Skeletal muscle satellite cell (primary cell): ENCODE data around the gene HNRNPC.
A peak's percentile ranks its signal among the peaks of the same experiment; 100 is the strongest.
"Not testable (repeated sequence)": the region's sequence is repeated elsewhere in the genome, so short reads cannot be mapped to it uniquely, and the experiment has no call there.

Source experiments
- H3K27me3 ChIP-seq: 2 replicates; pipeline ENCODE4 v1.7.0; 2013; ENCODE audit warnings: low read length; ENCODE audit not compliant: control insufficient read depth, insufficient read depth
- H3K36me3 ChIP-seq: 2 replicates; pipeline ENCODE4 v1.7.0; 2013; ENCODE audit warnings: mild to moderate bottlenecking, control low read depth, low read length; ENCODE audit not compliant: insufficient read depth
- H3K4me1 ChIP-seq: 2 replicates; pipeline ENCODE4 v1.7.0; 2013; ENCODE audit warnings: low read length; ENCODE audit not compliant: control insufficient read depth, insufficient read depth
- H3K4me2 ChIP-seq: 2 replicates; pipeline ENCODE4 v1.7.0; 2013; ENCODE audit warnings: mild to moderate bottlenecking, low read length
- H3K4me3 ChIP-seq: 2 replicates; pipeline ENCODE4 v1.7.0; 2013; ENCODE audit warnings: low read length
- H3K9ac ChIP-seq: 2 replicates; pipeline ENCODE4 v1.7.0; 2013; ENCODE audit warnings: mild to moderate bottlenecking, low read depth, low read length, moderate library complexity
- H3K9me3 ChIP-seq: replicated peaks from 2 replicates; pipeline ENCODE4 v1.7.0; 2013; ENCODE audit warnings: mild to moderate bottlenecking, control low read depth, low read length

The HNRNPC gene

GRCh38 chr14:21256539-21257393 lies 12.5 kb downstream of the HNRNPC start:
- no peak overlapping the region for H3K4me2 ChIP-seq
- no peaks in the 10 kb centered on the region for H3K27me3 ChIP-seq
- peaks cover 26% of the 10 kb centered on the region for H3K4me1 ChIP-seq
- H3K9ac ChIP-seq = no peak overlapping the region
- peaks cover 77% of the 10 kb centered on the region for H3K36me3 ChIP-seq
- H3K9me3 ChIP-seq = no peaks in the 10 kb centered on the region
- no peak overlapping the region for H3K4me3 ChIP-seq

- H3K36me3 ChIP-seq = peaks cover 75% of the 10 kb centered on the region
- not testable (repeated sequence) for H3K9me3 ChIP-seq, H3K4me3 ChIP-seq, H3K27me3 ChIP-seq, H3K9ac ChIP-seq
- H3K4me1 ChIP-seq = peaks cover 25% of the 10 kb centered on the region
- peak overlapping the region; percentile 29 for H3K4me2 ChIP-seq
Measured at GRCh38 chr14:21256102-21256447, 13.2 kb downstream of the HNRNPC start.

- H3K4me2 ChIP-seq = peak overlapping the region; percentile 29
- H3K4me3 ChIP-seq = no peak overlapping the region
- H3K9ac ChIP-seq = no peak overlapping the region
- H3K27me3 ChIP-seq = no peaks in the 10 kb centered on the region
- H3K36me3 ChIP-seq = peaks cover 75% of the 10 kb centered on the region
- peaks cover 25% of the 10 kb centered on the region for H3K4me1 ChIP-seq
- no peaks in the 10 kb centered on the region for H3K9me3 ChIP-seq
Measured at GRCh38 chr14:21255385-21256101, 13.7 kb downstream of the HNRNPC start.

- Histone ChIP-seq H3K27me3 (no peaks in the 10 kb centered on the region), H3K9ac (no peak overlapping the region), H3K4me2 (no peak overlapping the region), H3K4me3 (no peak overlapping the region), H3K9me3 (no peaks in the 10 kb centered on the region), H3K36me3 (peaks cover 78% of the 10 kb centered on the region), H3K4me1 (peaks cover 13% of the 10 kb centered on the region)
Measured at GRCh38 chr14:21252149-21252548, 17.1 kb downstream of the HNRNPC start.

GRCh38 chr14:21251215-21251614 lies 18.0 kb downstream of the HNRNPC start:
- no peak overlapping the region for H3K4me2 ChIP-seq
- H3K9me3 ChIP-seq = no peaks in the 10 kb centered on the region
- H3K27me3 ChIP-seq = no peaks in the 10 kb centered on the region
- H3K4me1 ChIP-seq = peaks cover 9% of the 10 kb centered on the region
- peaks cover 74% of the 10 kb centered on the region for H3K36me3 ChIP-seq
- H3K4me3 ChIP-seq = no peak overlapping the region
- no peak overlapping the region for H3K9ac ChIP-seq

GRCh38 chr14:21248739-21249411 lies 20.4 kb downstream of the HNRNPC start:
- no peaks in the 10 kb centered on the region for H3K4me1 ChIP-seq
- no peak overlapping the region for H3K9ac ChIP-seq
- no peak overlapping the region for H3K4me2 ChIP-seq
- H3K27me3 ChIP-seq = no peaks in the 10 kb centered on the region
- peaks cover 76% of the 10 kb centered on the region for H3K36me3 ChIP-seq
- no peaks in the 10 kb centered on the region for H3K9me3 ChIP-seq
- H3K4me3 ChIP-seq = no peak overlapping the region

- no peak overlapping the region for H3K4me2 ChIP-seq
- no peaks in the 10 kb centered on the region for H3K4me1 ChIP-seq
- no peak overlapping the region for H3K9ac ChIP-seq
- H3K4me3 ChIP-seq = no peak overlapping the region
- H3K27me3 ChIP-seq = no peaks in the 10 kb centered on the region
- H3K9me3 ChIP-seq = no peaks in the 10 kb centered on the region
- H3K36me3 ChIP-seq = peaks cover 74% of the 10 kb centered on the region
Measured at GRCh38 chr14:21248338-21248737, 20.9 kb downstream of the HNRNPC start.

GRCh38 chr14:21245813-21246212 lies 23.4 kb downstream of the HNRNPC start:
- peaks cover 69% of the 10 kb centered on the region for H3K36me3 ChIP-seq
- H3K4me2 ChIP-seq = no peak overlapping the region
- H3K4me3 ChIP-seq = no peak overlapping the region
- no peaks in the 10 kb centered on the region for H3K9me3 ChIP-seq
- H3K4me1 ChIP-seq = no peaks in the 10 kb centered on the region
- H3K27me3 ChIP-seq = no peaks in the 10 kb centered on the region
- H3K9ac ChIP-seq = no peak overlapping the region

GRCh38 chr14:21244544-21244943 lies 24.7 kb downstream of the HNRNPC start:
- peaks cover 61% of the 10 kb centered on the region for H3K36me3 ChIP-seq
- no peaks in the 10 kb centered on the region for H3K4me1 ChIP-seq
- H3K9me3 ChIP-seq = no peaks in the 10 kb centered on the region
- no peak overlapping the region for H3K4me2 ChIP-seq
- no peak overlapping the region for H3K4me3 ChIP-seq
- H3K27me3 ChIP-seq = no peaks in the 10 kb centered on the region
- H3K9ac ChIP-seq = no peak overlapping the region

- H3K27me3 ChIP-seq = no peaks in the 10 kb centered on the region
- H3K9me3 ChIP-seq = no peaks in the 10 kb centered on the region
- no peak overlapping the region for H3K9ac ChIP-seq
- no peak overlapping the region for H3K4me3 ChIP-seq
- H3K4me1 ChIP-seq = no peaks in the 10 kb centered on the region
- peaks cover 65% of the 10 kb centered on the region for H3K36me3 ChIP-seq
- H3K4me2 ChIP-seq = no peak overlapping the region
Measured at GRCh38 chr14:21241218-21241819, 27.9 kb downstream of the HNRNPC start.

GRCh38 chr14:21240417-21240816 lies 28.8 kb downstream of the HNRNPC start:
- Histone ChIP-seq H3K27me3 (no peaks in the 10 kb centered on the region), H3K4me2 (no peak overlapping the region), H3K9ac (no peak overlapping the region), H3K4me1 (no peaks in the 10 kb centered on the region), H3K9me3 (no peaks in the 10 kb centered on the region), H3K4me3 (no peak overlapping the region), H3K36me3 (peaks cover 67% of the 10 kb centered on the region)
